ENCODE data around the gene AACS. TPM values are rescaled to one million over a fixed set of nuclear protein-coding genes. Genes with fewer than 3 reads are reported as not detected.
"Not testable (repeated sequence)": the region's sequence is repeated elsewhere in the genome, so short reads cannot be mapped to it uniquely, and the experiment has no call there.

The AACS gene
- total RNA-seq, 1 experiment from 2014 or later, result 52.8 TPM

DNA sequence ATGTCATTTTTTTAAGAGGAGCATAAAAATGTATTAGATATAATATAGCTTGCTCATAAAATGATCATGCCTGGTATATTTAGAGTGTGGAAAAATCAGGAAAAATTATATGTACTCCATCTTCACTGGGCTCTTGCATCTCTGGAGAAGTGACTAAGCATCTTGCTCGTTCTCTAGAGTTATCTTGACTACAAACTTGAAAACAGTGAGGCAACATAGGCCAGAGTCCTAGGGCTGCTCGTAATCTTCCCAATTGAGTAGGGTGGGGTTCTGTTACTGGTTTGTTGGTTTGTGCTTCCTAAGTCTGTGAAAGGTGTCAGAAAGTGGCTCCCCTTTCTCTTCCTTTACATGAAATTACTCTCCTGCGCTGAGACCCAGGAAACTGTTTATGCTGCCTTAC is 46.2 kb downstream of the AACS start:
- H3K36me3 Mint-ChIP-seq (ENCODE audit: insufficient read depth, unreplicated experiment), result peaks cover 88% of the 10 kb centered on the region
- H3K4me1 Mint-ChIP-seq (ENCODE audit: insufficient read depth, unreplicated experiment), result peaks cover 10% of the 10 kb centered on the region
- no peak overlapping the region for H3K4me3 Mint-ChIP-seq (ENCODE audit: unreplicated experiment)
- POLR2A ChIA-PET, result no interaction called here
- TF ChIP-seq CTCF (IDR thresholded peaks at IDR 0.05; ENCODE audit: unreplicated experiment), result no peak
- H3K9me3 Mint-ChIP-seq (ENCODE audit: unreplicated experiment), result no peaks in the 10 kb centered on the region
- no peaks in the 10 kb centered on the region for H3K27me3 Mint-ChIP-seq (ENCODE audit: insufficient read depth, unreplicated experiment)
- CTCF ChIA-PET, result no interaction called here
- no peak for DNase-seq (ENCODE audit: unreplicated experiment)
- intact Hi-C loops (cut with micrococcal nuclease), result no loop called here
- BruUV-seq (replicated peaks), result no TSS peak
- no peak overlapping the region for H3K27ac Mint-ChIP-seq (ENCODE audit: low read depth, unreplicated experiment)

DNA sequence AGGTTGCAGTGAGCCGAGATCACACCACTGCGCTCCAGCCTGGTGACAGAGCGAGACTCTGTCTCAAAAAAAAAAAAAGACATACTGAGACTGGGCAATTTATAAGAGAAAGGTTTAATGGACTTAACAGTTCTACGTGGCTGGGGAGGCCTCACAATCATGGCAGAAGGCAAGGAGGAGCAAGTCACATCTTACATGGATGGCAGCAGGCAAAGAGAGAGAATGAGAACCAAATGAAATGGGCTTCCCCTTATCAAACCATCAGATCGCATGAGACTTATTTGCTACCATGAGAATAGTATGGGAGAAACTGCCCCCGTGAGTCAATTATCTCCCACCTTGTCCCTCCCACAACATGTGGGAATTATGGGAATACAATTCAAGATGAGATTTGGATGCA is 47.4 kb downstream of the AACS start:
- DNase-seq (ENCODE audit: unreplicated experiment); intact Hi-C loops (cut with micrococcal nuclease); H3K27me3 Mint-ChIP-seq (ENCODE audit: insufficient read depth, unreplicated experiment); H3K27ac Mint-ChIP-seq (ENCODE audit: low read depth, unreplicated experiment); POLR2A ChIA-PET; BruUV-seq (replicated peaks); H3K4me3 Mint-ChIP-seq (ENCODE audit: unreplicated experiment); H3K9me3 Mint-ChIP-seq (ENCODE audit: unreplicated experiment); H3K4me1 Mint-ChIP-seq (ENCODE audit: insufficient read depth, unreplicated experiment): not testable (repeated sequence)
- peaks cover 76% of the 10 kb centered on the region for H3K36me3 Mint-ChIP-seq (ENCODE audit: insufficient read depth, unreplicated experiment)
- CTCF ChIA-PET, result interaction anchor here (1.1 kb wide), 1 partner anchor 11 kb away, joined by 4 read pairs; no protein-coding TSS in a partner anchor

DNA sequence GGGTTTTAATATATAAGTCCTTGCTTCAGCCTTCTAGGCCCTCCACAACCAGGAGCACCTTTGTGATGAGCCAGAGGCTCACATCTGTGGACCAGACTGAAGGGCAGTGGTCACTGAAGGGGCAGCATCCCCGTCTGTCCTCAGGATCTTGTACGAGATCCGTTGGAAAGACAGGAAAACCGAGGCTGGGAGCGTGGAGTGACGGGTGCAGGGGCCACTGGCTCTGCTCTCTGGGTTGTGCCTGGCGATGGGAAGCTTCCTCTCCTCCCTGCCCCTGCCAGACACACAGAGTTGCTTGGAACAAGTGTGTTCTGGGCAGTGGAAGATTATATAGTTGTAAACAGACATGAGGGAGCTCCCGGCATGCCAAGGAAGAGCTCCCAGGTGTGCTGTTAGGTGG is 48.0 kb downstream of the AACS start:
- H3K36me3 Mint-ChIP-seq (ENCODE audit: insufficient read depth, unreplicated experiment), result peaks cover 75% of the 10 kb centered on the region
- peaks cover 10% of the 10 kb centered on the region for H3K4me1 Mint-ChIP-seq (ENCODE audit: insufficient read depth, unreplicated experiment)
- ChIA-PET CTCF (interaction anchor here (1.1 kb wide), 1 partner anchor 10 kb away, joined by 4 read pairs; no protein-coding TSS in a partner anchor), POLR2A (no interaction called here)
- H3K27me3 Mint-ChIP-seq (ENCODE audit: insufficient read depth, unreplicated experiment), result no peaks in the 10 kb centered on the region
- no peak for DNase-seq (ENCODE audit: unreplicated experiment)
- no peaks in the 10 kb centered on the region for H3K9me3 Mint-ChIP-seq (ENCODE audit: unreplicated experiment)
- TF ChIP-seq CTCF (IDR thresholded peaks at IDR 0.05; ENCODE audit: unreplicated experiment), result no peak
- H3K27ac Mint-ChIP-seq (ENCODE audit: low read depth, unreplicated experiment), result no peak overlapping the region
- intact Hi-C loops (cut with micrococcal nuclease), result no loop called here
- H3K4me3 Mint-ChIP-seq (ENCODE audit: unreplicated experiment), result no peak overlapping the region
- BruUV-seq (replicated peaks), result no TSS peak

DNA sequence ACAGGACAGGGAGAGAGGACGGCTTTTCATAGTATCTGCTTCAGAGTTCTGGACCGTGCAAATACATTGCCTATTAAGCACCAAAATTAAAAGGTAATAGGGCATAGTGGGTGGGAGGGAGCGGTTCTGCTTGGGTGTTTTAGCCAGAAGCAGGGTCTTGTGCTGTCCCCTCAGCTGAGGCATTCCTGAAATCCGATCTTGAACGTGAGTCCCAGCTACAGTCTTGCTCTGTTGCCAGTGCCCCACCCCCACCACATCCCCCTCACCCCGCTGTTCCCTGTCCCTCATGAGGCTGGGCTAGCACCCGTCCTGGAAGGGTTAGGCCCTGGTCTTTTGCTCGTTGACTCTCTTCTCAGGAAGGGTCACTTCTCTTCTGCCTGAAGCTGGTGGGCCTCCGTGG is 48.6 kb downstream of the AACS start:
- POLR2A ChIA-PET, result no interaction called here
- no peak overlapping the region for H3K27ac Mint-ChIP-seq (ENCODE audit: low read depth, unreplicated experiment)
- BruUV-seq (replicated peaks), result no TSS peak

More for the DNA sequence above, 48.6 kb downstream of the AACS start:
- CTCF ChIA-PET, result no interaction called here
- intact Hi-C loops (cut with micrococcal nuclease), result no loop called here
- peaks cover 74% of the 10 kb centered on the region for H3K36me3 Mint-ChIP-seq (ENCODE audit: insufficient read depth, unreplicated experiment)
- no peaks in the 10 kb centered on the region for H3K27me3 Mint-ChIP-seq (ENCODE audit: insufficient read depth, unreplicated experiment)
- H3K4me1 Mint-ChIP-seq (ENCODE audit: insufficient read depth, unreplicated experiment), result peaks cover 10% of the 10 kb centered on the region
- no peak for TF ChIP-seq CTCF (IDR thresholded peaks at IDR 0.05; ENCODE audit: unreplicated experiment)
- no peaks in the 10 kb centered on the region for H3K9me3 Mint-ChIP-seq (ENCODE audit: unreplicated experiment)
- H3K4me3 Mint-ChIP-seq (ENCODE audit: unreplicated experiment), result no peak overlapping the region
- DNase-seq (ENCODE audit: unreplicated experiment), result no peak
